ENCODE measurements around the gene RAB18. TPM values are rescaled to one million over a fixed set of nuclear protein-coding genes. Genes with fewer than 3 reads are reported as not detected.

Gene RAB18
- polyA plus RNA-seq, 1 donor (not counting 4 experiments of a cell fraction or from before 2014, with no cell fraction given): 179 TPM

DNA sequence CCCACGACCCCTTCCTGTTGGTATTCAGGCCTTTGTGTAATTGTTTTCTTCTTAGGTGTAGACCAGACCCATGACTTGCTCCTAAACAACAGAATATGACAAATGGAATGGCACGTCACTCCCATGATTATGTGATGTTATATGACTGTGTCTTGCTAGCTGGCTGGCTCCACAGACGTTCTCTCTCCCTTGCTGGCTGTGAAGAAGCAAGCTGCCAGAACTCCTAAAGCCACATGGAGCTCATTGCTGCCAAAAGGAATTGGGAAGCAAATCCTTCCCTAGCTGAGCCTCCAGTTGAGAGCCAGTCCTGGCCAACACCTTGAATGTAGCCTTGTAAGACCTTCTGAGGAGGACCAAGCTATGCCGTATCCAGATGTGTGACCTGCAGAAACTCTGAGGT is 74.2 kb downstream of the RAB18 start:
- Histone ChIP-seq H3K36me3 (ENCODE audit: control insufficient read depth in 2 of 2, extremely low read depth in 1 of 2, insufficient read depth in 2 of 2, low read length in 2 of 2) (no peaks in the 10 kb centered on the region), H3K27ac (ENCODE audit: control insufficient read depth, insufficient read depth, low read length) (no peak overlapping the region), H3K4me2 (ENCODE audit: control insufficient read depth, extremely low read depth, insufficient read depth, low read depth, low read length) (no peak overlapping the region), H3K9me3 (ENCODE audit: control insufficient read depth, low read depth, low read length) (no peaks in the 10 kb centered on the region), H3K9me1 (ENCODE audit: control insufficient read depth, extremely low read depth, insufficient read depth, low read length) (no peaks in the 10 kb centered on the region), H3K79me2 (ENCODE audit: control insufficient read depth, insufficient read depth, low read length) (no peaks in the 10 kb centered on the region), H3K4me1 (ENCODE audit: control insufficient read depth, extremely low read depth, insufficient read depth, low read length) (peaks cover 5% of the 10 kb centered on the region), H2AFZ (ENCODE audit: control insufficient read depth, low read length) (no peak overlapping the region), H4K20me1 (ENCODE audit: control insufficient read depth, extremely low read depth, insufficient read depth, low read length) (no peaks in the 10 kb centered on the region), H3K27me3 (ENCODE audit: control insufficient read depth, extremely low read depth, insufficient read depth, low read length) (no peaks in the 10 kb centered on the region), H3K4me3 (ENCODE audit: control insufficient read depth in 2 of 3, extremely low read depth in 1 of 3, insufficient read depth in 2 of 3, low read depth in 1 of 3, low read length in 3 of 3) (no peak overlapping the region), H3K9ac (ENCODE audit: control insufficient read depth, extremely low read depth, insufficient read depth, low read length) (no peak overlapping the region)
- FAIRE-seq: no peak
- dilution Hi-C loops (cut with MboI; ENCODE audit: extremely low pct_ligation_motif_present, low sequenced_read_pairs): no loop called here
- TF ChIP-seq EZH2 (IDR thresholded peaks at IDR 0.05; ENCODE audit: low read length): no peak
- TF ChIP-seq, protein P1, sequence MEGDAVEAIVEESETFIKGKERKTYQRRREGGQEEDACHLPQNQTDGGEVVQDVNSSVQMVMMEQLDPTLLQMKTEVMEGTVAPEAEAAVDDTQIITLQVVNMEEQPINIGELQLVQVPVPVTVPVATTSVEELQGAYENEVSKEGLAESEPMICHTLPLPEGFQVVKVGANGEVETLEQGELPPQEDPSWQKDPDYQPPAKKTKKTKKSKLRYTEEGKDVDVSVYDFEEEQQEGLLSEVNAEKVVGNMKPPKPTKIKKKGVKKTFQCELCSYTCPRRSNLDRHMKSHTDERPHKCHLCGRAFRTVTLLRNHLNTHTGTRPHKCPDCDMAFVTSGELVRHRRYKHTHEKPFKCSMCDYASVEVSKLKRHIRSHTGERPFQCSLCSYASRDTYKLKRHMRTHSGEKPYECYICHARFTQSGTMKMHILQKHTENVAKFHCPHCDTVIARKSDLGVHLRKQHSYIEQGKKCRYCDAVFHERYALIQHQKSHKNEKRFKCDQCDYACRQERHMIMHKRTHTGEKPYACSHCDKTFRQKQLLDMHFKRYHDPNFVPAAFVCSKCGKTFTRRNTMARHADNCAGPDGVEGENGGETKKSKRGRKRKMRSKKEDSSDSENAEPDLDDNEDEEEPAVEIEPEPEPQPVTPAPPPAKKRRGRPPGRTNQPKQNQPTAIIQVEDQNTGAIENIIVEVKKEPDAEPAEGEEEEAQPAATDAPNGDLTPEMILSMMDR (optimal IDR thresholded peaks at IDR 0.05 in 1 of 3, IDR thresholded peaks at IDR 0.05 in 1 of 3, conservative IDR thresholded peaks at IDR 0.05 in 1 of 3; ENCODE audit: extremely low read depth in 1 of 3, insufficient read depth in 2 of 3, low read length in 3 of 3): no peak
- DNase-seq (ENCODE audit: low read depth, low spot score): no peak

DNA sequence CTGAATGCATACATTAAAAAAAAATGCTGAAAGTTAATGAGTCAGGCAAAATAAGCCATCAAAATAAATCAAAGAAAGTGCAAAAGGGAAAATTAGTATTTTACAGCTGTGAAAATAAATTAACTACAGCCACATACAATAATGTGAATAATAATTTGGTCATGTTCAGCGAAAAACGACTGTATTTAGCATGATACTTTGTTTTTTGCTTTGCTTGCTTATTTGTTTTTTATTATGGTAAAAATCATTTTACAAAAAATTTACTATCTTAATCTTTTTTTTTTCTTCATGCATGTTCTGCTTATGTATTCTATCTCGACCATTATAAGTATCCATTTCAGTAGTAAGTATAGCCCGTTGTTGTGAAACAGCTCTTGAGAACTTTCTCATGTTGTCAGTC is 77.1 kb downstream of the RAB18 start:
- Histone ChIP-seq H3K36me3 (ENCODE audit: control insufficient read depth in 2 of 2, extremely low read depth in 1 of 2, insufficient read depth in 2 of 2, low read length in 2 of 2) (no peaks in the 10 kb centered on the region), H3K9me3 (ENCODE audit: control insufficient read depth, low read depth, low read length) (no peaks in the 10 kb centered on the region), H3K9ac (ENCODE audit: control insufficient read depth, extremely low read depth, insufficient read depth, low read length) (no peak overlapping the region), H3K4me2 (ENCODE audit: control insufficient read depth, extremely low read depth, insufficient read depth, low read depth, low read length) (no peak overlapping the region), H3K27me3 (ENCODE audit: control insufficient read depth, extremely low read depth, insufficient read depth, low read length) (no peaks in the 10 kb centered on the region), H3K27ac (ENCODE audit: control insufficient read depth, insufficient read depth, low read length) (no peak overlapping the region), H3K4me3 (ENCODE audit: control insufficient read depth in 2 of 3, extremely low read depth in 1 of 3, insufficient read depth in 2 of 3, low read depth in 1 of 3, low read length in 3 of 3) (no peak overlapping the region), H2AFZ (ENCODE audit: control insufficient read depth, low read length) (no peak overlapping the region), H3K4me1 (ENCODE audit: control insufficient read depth, extremely low read depth, insufficient read depth, low read length) (peaks cover 5% of the 10 kb centered on the region), H3K9me1 (ENCODE audit: control insufficient read depth, extremely low read depth, insufficient read depth, low read length) (no peaks in the 10 kb centered on the region), H3K79me2 (ENCODE audit: control insufficient read depth, insufficient read depth, low read length) (no peaks in the 10 kb centered on the region), H4K20me1 (ENCODE audit: control insufficient read depth, extremely low read depth, insufficient read depth, low read length) (no peaks in the 10 kb centered on the region)
- no peak for DNase-seq (ENCODE audit: low read depth, low spot score)
- TF ChIP-seq, protein P1 (optimal IDR thresholded peaks at IDR 0.05 in 1 of 3, IDR thresholded peaks at IDR 0.05 in 1 of 3, conservative IDR thresholded peaks at IDR 0.05 in 1 of 3; ENCODE audit: extremely low read depth in 1 of 3, insufficient read depth in 2 of 3, low read length in 3 of 3): no peak
- TF ChIP-seq EZH2 (IDR thresholded peaks at IDR 0.05; ENCODE audit: low read length): no peak
- no peak for FAIRE-seq
- dilution Hi-C loops (cut with MboI; ENCODE audit: extremely low pct_ligation_motif_present, low sequenced_read_pairs): no loop called here

Measured in keratinocyte (primary cell).